CD4-positive, alpha-beta T cell treated with Interleukin-15 for 4 hours (primary cell): Measurements from ENCODE around the gene PLEKHG1.

Experiments
- DNase-seq: peaks from one replicate; pipeline ENCODE4 v3.0.0-alpha.2; 2020; ENCODE audit warnings: low spot score

Gene PLEKHG1

DNA sequence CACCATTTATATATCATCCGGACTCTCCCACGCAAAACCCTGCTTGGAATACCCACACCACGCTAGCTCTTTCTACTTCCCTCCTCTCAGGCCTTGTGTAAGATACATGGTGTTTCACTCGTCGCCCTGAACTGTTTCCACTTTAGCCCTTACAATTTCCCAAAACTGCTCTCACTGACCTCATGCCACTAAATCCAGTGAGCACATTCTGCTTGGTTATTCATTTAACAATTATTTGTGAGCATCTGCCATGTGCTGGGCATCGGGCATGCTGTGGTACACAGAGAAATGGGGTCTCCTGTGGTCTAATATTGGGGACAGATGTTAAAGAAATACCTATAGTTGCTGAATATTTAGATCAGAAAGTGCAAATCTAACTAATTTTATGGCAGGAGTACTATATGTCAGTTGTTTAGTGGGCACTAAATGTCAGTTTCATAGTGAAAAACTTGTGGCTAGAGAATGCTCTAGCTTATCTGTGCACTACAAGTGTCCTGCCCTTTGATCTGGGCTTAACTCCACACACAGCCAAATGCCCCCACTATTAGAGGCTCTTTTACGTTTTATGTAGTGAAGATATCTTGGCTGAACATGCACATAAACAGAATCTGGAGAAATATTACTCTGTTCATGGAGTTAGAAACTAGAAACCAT lies 41.0 kb downstream of the PLEKHG1 start:
- DNase-seq: no peak

DNA sequence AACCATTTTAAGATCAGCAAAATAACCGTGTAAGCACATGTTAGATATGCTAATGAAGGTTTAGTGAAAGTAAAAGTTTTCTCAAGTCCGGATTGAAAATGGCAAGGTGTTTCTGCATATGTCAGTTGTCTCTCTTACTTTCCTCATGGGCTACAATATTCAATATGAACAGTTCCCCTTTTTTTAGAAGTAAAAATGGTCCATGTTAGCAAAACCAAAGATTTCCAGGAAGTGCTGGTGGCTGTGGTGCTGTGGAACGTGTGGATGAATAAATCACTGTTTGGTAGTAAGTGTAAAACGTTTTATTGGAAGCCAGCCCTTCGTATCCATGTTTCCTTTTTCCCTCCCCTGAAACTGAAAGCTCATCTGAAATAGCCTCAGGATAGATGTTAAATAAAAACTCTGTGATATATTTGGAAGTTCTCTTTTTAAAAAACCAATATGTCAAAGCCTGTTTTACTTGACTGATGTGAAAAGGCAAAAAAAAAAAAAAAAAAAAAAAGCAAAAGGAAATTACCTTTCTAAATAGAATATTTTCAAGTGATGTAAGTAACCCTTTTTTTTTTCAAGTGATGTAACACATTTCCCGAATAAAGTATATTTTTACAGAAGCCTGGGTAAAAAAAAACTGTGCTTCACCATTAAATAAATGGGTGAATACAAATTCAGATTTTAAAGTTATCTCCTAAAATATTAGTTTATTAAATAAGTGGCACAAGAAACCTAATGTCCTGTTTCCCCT lies 41.9 kb downstream of the PLEKHG1 start:
- DNase-seq: no peak

DNA sequence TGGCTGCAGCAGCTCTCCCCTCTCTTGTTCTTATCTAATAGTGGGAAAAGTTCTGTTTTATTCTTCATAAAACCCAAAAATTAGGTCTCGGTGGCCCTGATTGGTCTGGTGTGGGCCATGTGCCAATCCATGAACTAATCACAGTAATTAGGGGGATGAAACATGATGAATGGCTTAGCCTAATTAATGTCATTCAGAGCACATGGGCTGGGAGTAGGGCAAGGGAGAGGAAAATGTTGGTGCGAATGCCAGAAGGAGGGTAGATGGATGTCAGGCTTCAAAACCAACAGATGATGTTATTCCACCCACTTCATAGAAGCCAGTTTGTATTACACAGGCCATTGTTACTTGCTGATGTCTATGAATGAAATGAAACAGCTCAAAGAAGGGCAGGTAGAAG lies 46.5 kb downstream of the PLEKHG1 start:
- no peak for DNase-seq

DNA sequence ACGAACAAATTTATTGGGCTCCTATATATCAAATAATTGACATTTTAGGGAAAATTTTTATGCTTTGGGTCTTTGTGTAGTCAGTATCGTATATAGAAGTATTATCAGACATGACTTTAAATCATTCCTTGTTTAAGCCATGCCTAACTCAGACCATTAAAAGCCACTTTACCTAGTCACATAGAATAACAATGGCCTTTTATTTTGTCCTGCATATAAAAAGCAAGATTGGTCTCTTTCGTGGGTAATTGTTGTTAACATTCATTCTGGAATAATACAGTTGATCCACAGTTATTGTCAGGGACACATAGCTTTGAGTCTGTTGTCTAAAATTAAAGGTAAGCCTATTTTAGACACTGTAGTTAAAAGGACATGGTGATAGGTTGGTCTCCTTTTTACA lies 47.4 kb downstream of the PLEKHG1 start:
- DNase-seq: no peak
